ENCODE measurements around the gene DNAAF8.

Gene DNAAF8

GRCh38 chr16:4690946-4691665, 43.2 kb upstream of the DNAAF8 start:
- no peak overlapping the region for H3K9ac ChIP-seq (ENCODE audit: low read depth, low read length)
- H3K36me3 ChIP-seq (ENCODE audit: control insufficient read depth, insufficient read depth, low read length) = peaks cover 37% of the 10 kb centered on the region

DNA sequence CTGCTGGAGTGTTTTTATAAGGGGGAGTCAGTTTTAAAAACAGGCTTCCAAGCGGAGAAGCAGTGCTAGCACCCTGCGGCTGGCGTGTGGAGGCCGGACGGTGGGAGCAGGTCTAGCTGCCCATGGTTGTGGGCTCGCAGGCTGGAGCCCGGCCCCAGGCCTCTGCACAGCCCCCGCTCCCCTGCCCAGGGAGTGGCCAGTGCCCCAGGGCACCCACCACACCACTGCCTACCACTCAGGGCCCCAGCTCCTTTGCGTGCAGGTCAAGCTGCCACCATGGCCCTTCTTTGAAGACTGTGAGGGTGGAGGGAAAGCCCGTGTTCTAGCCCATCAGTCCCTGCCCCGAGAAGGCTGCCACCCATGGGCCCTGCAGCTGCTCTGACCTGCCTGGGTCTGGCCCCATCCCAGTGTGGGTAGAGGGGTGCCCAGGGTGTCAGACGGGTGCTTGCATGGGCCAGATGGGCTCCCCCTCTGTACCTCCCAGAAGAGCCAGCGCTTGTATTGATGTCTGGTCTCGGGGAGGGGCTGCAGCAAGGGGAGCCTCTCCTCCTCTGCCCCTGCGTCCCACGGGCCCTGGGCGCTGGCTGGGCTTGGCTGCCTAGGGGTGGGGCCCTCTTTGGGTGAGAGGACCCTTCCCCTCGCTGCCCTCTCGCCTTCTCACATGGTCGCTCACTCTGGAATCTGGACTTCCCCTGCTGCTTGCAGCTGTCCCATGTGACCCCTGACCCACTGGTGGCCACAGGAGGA, 42.5 kb upstream of the DNAAF8 start:
- Histone ChIP-seq H3K27me3 (ENCODE audit: control insufficient read depth, insufficient read depth, low read length) (no peaks in the 10 kb centered on the region), H3K4me3 (ENCODE audit: low read depth, low read length) (no peak overlapping the region), H3K4me1 (ENCODE audit: control insufficient read depth, insufficient read depth, low read length) (peaks cover 4% of the 10 kb centered on the region), H3K9me3 (ENCODE audit: control insufficient read depth, insufficient read depth, low read length) (no peaks in the 10 kb centered on the region), H3K36me3 (ENCODE audit: control insufficient read depth, insufficient read depth, low read length) (peaks cover 39% of the 10 kb centered on the region), H3K9ac (ENCODE audit: low read depth, low read length) (no peak overlapping the region)

More at GRCh38 chr16:4690946-4691665, 43.2 kb upstream of the DNAAF8 start:
- Histone ChIP-seq H3K4me3 (ENCODE audit: low read depth, low read length) (no peak overlapping the region), H3K4me1 (ENCODE audit: control insufficient read depth, insufficient read depth, low read length) (peaks cover 4% of the 10 kb centered on the region), H3K27me3 (ENCODE audit: control insufficient read depth, insufficient read depth, low read length) (no peaks in the 10 kb centered on the region), H3K9me3 (ENCODE audit: control insufficient read depth, insufficient read depth, low read length) (no peaks in the 10 kb centered on the region)

GRCh38 chr16:4692460-4693295, 41.7 kb upstream of the DNAAF8 start:
- Histone ChIP-seq H3K36me3 (ENCODE audit: control insufficient read depth, insufficient read depth, low read length) (peaks cover 47% of the 10 kb centered on the region), H3K4me1 (ENCODE audit: control insufficient read depth, insufficient read depth, low read length) (peaks cover 4% of the 10 kb centered on the region), H3K9me3 (ENCODE audit: control insufficient read depth, insufficient read depth, low read length) (no peaks in the 10 kb centered on the region), H3K9ac (ENCODE audit: low read depth, low read length) (peak overlapping the region; percentile 47), H3K4me3 (ENCODE audit: low read depth, low read length) (peak overlapping the region; percentile 61), H3K27me3 (ENCODE audit: control insufficient read depth, insufficient read depth, low read length) (no peaks in the 10 kb centered on the region)

- no peaks in the 10 kb centered on the region for H3K27me3 ChIP-seq (ENCODE audit: control insufficient read depth, insufficient read depth, low read length)
- peaks cover 47% of the 10 kb centered on the region for H3K36me3 ChIP-seq (ENCODE audit: control insufficient read depth, insufficient read depth, low read length)
- H3K9me3 ChIP-seq (ENCODE audit: control insufficient read depth, insufficient read depth, low read length) = no peaks in the 10 kb centered on the region
- H3K9ac ChIP-seq (ENCODE audit: low read depth, low read length) = peak within 1 kb of the TSS; percentile 73
- H3K4me1 ChIP-seq (ENCODE audit: control insufficient read depth, insufficient read depth, low read length) = peaks cover 4% of the 10 kb centered on the region
- peak within 1 kb of the TSS; percentile 78 for H3K4me3 ChIP-seq (ENCODE audit: low read depth, low read length)
Measured at GRCh38 chr16:4693296-4693955, 40.9 kb upstream of the DNAAF8 start, which contains the start of gene NUDT16L1. Gene NUDT16L1, plus strand, starts transcription at chr16:4693562. Its CDS starts 165 bp downstream, at chr16:4693727.

DNA sequence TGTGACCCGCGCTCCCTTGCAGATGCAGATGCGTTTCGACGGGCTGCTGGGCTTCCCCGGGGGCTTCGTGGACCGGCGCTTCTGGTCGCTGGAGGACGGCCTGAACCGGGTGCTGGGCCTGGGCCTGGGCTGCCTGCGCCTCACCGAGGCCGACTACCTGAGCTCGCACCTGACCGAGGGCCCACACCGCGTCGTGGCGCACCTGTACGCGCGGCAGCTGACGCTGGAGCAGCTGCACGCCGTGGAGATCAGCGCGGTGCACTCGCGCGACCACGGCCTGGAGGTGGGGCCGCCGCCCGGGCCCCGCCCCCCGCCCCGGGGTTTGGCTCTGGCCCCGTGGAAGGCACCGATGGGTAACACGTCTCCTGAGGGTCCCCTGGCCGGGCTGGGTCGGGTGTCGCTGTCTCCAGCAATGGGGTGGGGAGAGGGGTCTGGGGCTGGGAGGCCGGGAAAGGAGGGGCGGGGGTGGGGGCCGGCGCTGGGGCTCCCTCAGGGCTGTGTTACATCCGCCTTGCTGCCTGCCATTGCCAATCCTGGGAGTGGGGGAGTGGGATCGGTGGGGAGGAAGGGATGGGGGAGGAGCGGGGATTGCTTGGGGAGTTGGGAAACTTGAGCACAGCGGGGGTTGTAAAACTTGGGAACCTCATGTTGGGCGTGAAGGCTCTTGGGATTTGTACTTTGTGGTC, 40.2 kb upstream of the DNAAF8 start:
- Histone ChIP-seq H3K4me3 (ENCODE audit: low read depth, low read length) (peak overlapping the region; percentile 78), H3K27me3 (ENCODE audit: control insufficient read depth, insufficient read depth, low read length) (no peaks in the 10 kb centered on the region), H3K9ac (ENCODE audit: low read depth, low read length) (peak overlapping the region; percentile 73), H3K9me3 (ENCODE audit: control insufficient read depth, insufficient read depth, low read length) (no peaks in the 10 kb centered on the region), H3K4me1 (ENCODE audit: control insufficient read depth, insufficient read depth, low read length) (peaks cover 4% of the 10 kb centered on the region), H3K36me3 (ENCODE audit: control insufficient read depth, insufficient read depth, low read length) (peaks cover 48% of the 10 kb centered on the region)

DNA sequence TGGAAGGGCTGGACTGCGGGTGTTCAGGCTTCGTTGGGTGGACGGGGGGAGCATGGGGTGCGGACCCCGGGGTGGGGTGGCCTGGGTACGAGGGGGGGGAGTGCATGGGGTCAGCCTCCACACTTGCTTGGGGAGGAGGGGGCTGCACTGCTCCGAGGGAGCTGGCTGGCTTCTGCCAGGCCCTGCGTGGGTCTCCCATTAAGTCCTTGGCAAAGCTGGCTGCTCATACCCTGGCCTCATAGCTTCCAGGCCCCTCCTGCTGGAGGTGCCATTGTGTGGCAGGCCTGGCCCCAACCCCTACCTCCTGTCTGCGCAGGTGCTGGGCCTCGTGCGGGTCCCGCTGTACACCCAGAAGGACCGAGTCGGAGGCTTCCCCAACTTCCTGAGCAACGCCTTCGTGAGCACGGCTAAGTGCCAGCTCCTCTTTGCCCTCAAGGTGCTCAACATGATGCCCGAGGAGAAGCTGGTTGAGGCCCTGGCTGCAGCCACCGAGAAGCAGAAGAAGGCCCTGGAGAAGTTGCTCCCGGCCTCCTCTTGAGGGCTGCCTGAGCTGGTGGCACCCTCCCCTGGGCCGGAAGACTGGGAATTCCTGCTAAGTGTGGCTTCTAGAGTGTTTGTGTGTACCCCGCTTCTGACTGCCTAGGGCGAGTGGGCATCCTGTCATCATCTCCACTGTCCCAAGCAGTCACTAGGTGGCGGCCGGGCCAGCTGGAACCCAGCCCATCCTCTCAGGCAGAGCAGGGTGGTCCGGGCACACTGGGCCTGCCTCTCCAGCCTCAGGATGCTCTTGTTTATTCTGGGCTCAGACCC, 39.5 kb upstream of the DNAAF8 start:
- no peaks in the 10 kb centered on the region for H3K27me3 ChIP-seq (ENCODE audit: control insufficient read depth, insufficient read depth, low read length)
- H3K9me3 ChIP-seq (ENCODE audit: control insufficient read depth, insufficient read depth, low read length) = no peaks in the 10 kb centered on the region
- H3K36me3 ChIP-seq (ENCODE audit: control insufficient read depth, insufficient read depth, low read length) = peaks cover 51% of the 10 kb centered on the region
- H3K4me3 ChIP-seq (ENCODE audit: low read depth, low read length) = peak overlapping the region; percentile 37
- peaks cover 4% of the 10 kb centered on the region for H3K4me1 ChIP-seq (ENCODE audit: control insufficient read depth, insufficient read depth, low read length)
- H3K9ac ChIP-seq (ENCODE audit: low read depth, low read length) = no peak overlapping the region

DNA sequence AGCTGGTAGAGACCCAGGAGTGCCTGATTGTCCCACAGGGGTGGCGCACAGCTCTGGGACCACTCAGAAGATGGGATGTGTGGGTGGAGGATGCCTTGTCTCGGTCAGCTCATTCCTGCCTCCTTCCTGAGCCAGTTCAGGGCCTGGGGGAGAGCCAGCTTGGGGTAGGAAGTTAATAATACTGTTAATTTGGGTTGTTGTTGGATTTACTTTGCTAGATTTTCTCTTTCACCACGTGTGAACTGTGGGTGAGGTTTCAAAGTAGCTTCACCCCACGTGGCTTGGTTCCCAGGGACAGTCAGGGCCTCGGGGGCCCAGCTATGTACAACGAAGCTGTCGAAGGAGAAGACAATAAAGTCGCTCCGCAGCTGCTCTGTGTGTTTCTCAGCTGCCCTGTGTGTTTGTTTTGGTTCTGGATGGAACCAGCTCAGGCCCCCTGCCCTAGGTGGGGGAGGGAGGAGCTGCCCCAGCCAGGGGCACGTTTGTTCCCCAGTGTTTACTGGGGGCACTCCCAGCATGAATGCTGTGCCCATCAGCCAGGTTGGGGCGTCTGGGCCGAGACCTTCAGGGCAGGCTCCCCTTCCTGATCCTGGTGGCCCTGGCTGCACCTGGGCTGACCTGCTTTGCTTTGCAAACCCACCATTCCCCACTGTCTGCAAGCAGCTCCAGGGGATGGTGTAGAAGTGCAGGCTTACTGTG, 38.7 kb upstream of the DNAAF8 start:
- Histone ChIP-seq H3K9me3 (ENCODE audit: control insufficient read depth, insufficient read depth, low read length) (no peaks in the 10 kb centered on the region), H3K4me3 (ENCODE audit: low read depth, low read length) (no peak overlapping the region), H3K36me3 (ENCODE audit: control insufficient read depth, insufficient read depth, low read length) (peaks cover 53% of the 10 kb centered on the region), H3K9ac (ENCODE audit: low read depth, low read length) (no peak overlapping the region), H3K27me3 (ENCODE audit: control insufficient read depth, insufficient read depth, low read length) (no peaks in the 10 kb centered on the region), H3K4me1 (ENCODE audit: control insufficient read depth, insufficient read depth, low read length) (peaks cover 4% of the 10 kb centered on the region)

GRCh38 chr16:4696172-4696904, 38.0 kb upstream of the DNAAF8 start:
- Histone ChIP-seq H3K27me3 (ENCODE audit: control insufficient read depth, insufficient read depth, low read length) (no peaks in the 10 kb centered on the region), H3K4me3 (ENCODE audit: low read depth, low read length) (no peak overlapping the region), H3K36me3 (ENCODE audit: control insufficient read depth, insufficient read depth, low read length) (peaks cover 60% of the 10 kb centered on the region), H3K9ac (ENCODE audit: low read depth, low read length) (no peak overlapping the region), H3K4me1 (ENCODE audit: control insufficient read depth, insufficient read depth, low read length) (peaks cover 4% of the 10 kb centered on the region), H3K9me3 (ENCODE audit: control insufficient read depth, insufficient read depth, low read length) (no peaks in the 10 kb centered on the region)

DNA sequence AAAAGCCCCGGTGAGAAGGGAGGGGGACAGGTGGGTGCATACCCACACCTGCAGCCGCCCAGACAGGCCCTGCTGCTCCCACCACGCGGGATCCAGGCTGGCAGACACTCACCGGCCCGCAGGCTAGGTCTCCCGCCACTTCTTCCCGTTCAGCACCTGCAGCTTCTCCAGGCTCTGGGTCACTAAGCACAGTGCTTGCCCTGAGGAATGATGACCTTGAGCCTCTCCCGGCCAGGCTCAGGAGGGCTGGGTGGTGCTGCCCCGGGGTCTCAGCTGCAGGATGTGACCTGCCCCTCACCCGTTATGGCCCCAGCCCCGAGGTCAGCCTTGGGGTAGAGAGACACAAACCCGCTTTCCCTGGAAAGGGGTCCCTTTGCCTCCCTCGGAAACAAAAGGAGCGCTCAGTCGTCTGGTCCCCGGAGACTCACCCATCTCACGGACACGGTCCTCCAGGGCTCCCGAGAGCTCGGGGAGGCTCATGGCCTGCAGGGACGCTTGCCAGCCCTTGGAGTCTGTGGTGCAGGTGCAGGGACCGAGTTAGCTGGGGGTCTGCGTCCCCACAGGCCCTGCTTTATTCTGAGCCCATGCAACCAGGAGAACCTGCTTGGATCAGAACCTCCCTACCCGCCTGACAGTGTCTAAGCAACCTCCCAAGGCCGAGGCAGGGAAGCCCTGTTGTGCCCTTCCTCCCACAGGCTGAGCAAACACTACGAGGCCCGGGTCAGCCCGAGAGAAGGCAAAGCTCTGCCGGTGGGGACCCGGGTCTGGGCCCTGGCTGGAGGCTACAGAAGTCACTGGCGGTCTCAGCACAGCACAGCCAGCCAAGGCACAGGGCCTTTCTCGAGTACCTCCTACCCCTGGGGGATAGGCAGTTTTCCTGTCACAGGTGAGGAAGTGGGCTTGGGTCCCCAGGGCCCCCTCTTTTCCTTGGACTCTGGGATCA, 37.2 kb upstream of the DNAAF8 start:
- H3K9me3 ChIP-seq (ENCODE audit: control insufficient read depth, insufficient read depth, low read length) = no peaks in the 10 kb centered on the region
- peaks cover 68% of the 10 kb centered on the region for H3K36me3 ChIP-seq (ENCODE audit: control insufficient read depth, insufficient read depth, low read length)
- peaks cover 4% of the 10 kb centered on the region for H3K4me1 ChIP-seq (ENCODE audit: control insufficient read depth, insufficient read depth, low read length)
- no peak overlapping the region for H3K9ac ChIP-seq (ENCODE audit: low read depth, low read length)
- H3K27me3 ChIP-seq (ENCODE audit: control insufficient read depth, insufficient read depth, low read length) = no peaks in the 10 kb centered on the region
- H3K4me3 ChIP-seq (ENCODE audit: low read depth, low read length) = no peak overlapping the region

Measured in iPS-15b (cell line).